HUES6 (cell line): Measurements from ENCODE around the gene KRTAP5-7.
"Not testable (repeated sequence)": the region's sequence is repeated elsewhere in the genome, so short reads cannot be mapped to it uniquely, and the experiment has no call there.

Experiments
- H3K27ac ChIP-seq: 2 replicates; pipeline ENCODE4 v1.7.0; 2013; ENCODE audit warnings: low read depth, mild to moderate bottlenecking, low read length, inconsistent platforms
- H3K27me3 ChIP-seq: 2 replicates; pipeline ENCODE4 v1.6.1; 2013; ENCODE audit warnings: low read length; ENCODE audit not compliant: control insufficient read depth, insufficient read depth
- H3K36me3 ChIP-seq: 2 replicates; pipeline ENCODE4 v1.6.1; 2013; ENCODE audit warnings: low read length; ENCODE audit not compliant: control insufficient read depth, insufficient read depth
- H3K4me1 ChIP-seq: 2 replicates; pipeline ENCODE4 v1.6.1; 2013; ENCODE audit warnings: low read length; ENCODE audit not compliant: control insufficient read depth, insufficient read depth
- H3K4me3 ChIP-seq: 2 replicates; pipeline ENCODE4 v1.5.1; 2013; ENCODE audit warnings: low read depth, low read length
- H3K9ac ChIP-seq: one replicate; pipeline ENCODE4 v1.6.1; 2013; ENCODE audit warnings: mild to moderate bottlenecking, low read length
- H3K9me3 ChIP-seq: 2 replicates; pipeline ENCODE4 v1.6.1; 2013; ENCODE audit warnings: low read depth, low read length; ENCODE audit not compliant: control insufficient read depth, insufficient read depth

KRTAP5-7 gene

GRCh38 chr11:71526796-71527575, at the start of gene KRTAP5-7:
Gene KRTAP5-7, plus strand, starts transcription at chr11:71527267. Its CDS starts 34 bp downstream, at chr11:71527301.
- H3K9ac ChIP-seq, H3K36me3 ChIP-seq, H3K27me3 ChIP-seq, H3K4me3 ChIP-seq, H3K9me3 ChIP-seq, H3K27ac ChIP-seq, H3K4me1 ChIP-seq: not testable (repeated sequence)

- H3K9me3 ChIP-seq: no peaks in the 10 kb centered on the region
- no peak overlapping the region for H3K27ac ChIP-seq
- H3K9ac ChIP-seq: no peak overlapping the region
- no peak overlapping the region for H3K4me3 ChIP-seq
- no peaks in the 10 kb centered on the region for H3K27me3 ChIP-seq
- H3K4me1 ChIP-seq: peaks cover 10% of the 10 kb centered on the region; the same call in 1 of the 2 replicates
- H3K36me3 ChIP-seq: peaks cover 84% of the 10 kb centered on the region
Measured at GRCh38 chr11:71477641-71478527, 49.2 kb upstream of the KRTAP5-7 start.

GRCh38 chr11:71478528-71478840, 48.6 kb upstream of the KRTAP5-7 start:
- H3K9me3 ChIP-seq: no peaks in the 10 kb centered on the region
- H3K4me1 ChIP-seq: peaks cover 10% of the 10 kb centered on the region; the same call in 1 of the 2 replicates
- no peak overlapping the region for H3K4me3 ChIP-seq
- no peak overlapping the region for H3K9ac ChIP-seq
- peaks cover 84% of the 10 kb centered on the region for H3K36me3 ChIP-seq
- no peak overlapping the region for H3K27ac ChIP-seq
- no peaks in the 10 kb centered on the region for H3K27me3 ChIP-seq

GRCh38 chr11:71481101-71481960, 45.7 kb upstream of the KRTAP5-7 start:
- H3K27ac ChIP-seq: no peak overlapping the region
- peaks cover 89% of the 10 kb centered on the region for H3K36me3 ChIP-seq
- H3K4me1 ChIP-seq: peaks cover 10% of the 10 kb centered on the region; the same call in 1 of the 2 replicates
- H3K27me3 ChIP-seq: no peaks in the 10 kb centered on the region
- H3K9me3 ChIP-seq: no peaks in the 10 kb centered on the region
- no peak overlapping the region for H3K4me3 ChIP-seq
- no peak overlapping the region for H3K9ac ChIP-seq

GRCh38 chr11:71482216-71482615, 44.9 kb upstream of the KRTAP5-7 start:
- peaks cover 85% of the 10 kb centered on the region for H3K36me3 ChIP-seq
- no peaks in the 10 kb centered on the region for H3K9me3 ChIP-seq
- H3K9ac ChIP-seq: no peak overlapping the region
- H3K4me3 ChIP-seq: no peak overlapping the region
- no peaks in the 10 kb centered on the region for H3K27me3 ChIP-seq
- no peak overlapping the region for H3K27ac ChIP-seq
- peaks cover 8% of the 10 kb centered on the region; the same call in 1 of the 2 replicates for H3K4me1 ChIP-seq

- Histone ChIP-seq H3K36me3 (peaks cover 80% of the 10 kb centered on the region), H3K27me3 (no peaks in the 10 kb centered on the region), H3K4me3 (no peak overlapping the region), H3K27ac (no peak overlapping the region), H3K9me3 (no peaks in the 10 kb centered on the region), H3K9ac (no peak overlapping the region), H3K4me1 (peaks cover 4% of the 10 kb centered on the region; the same call in 1 of the 2 replicates)
Measured at GRCh38 chr11:71482746-71483364, 44.2 kb upstream of the KRTAP5-7 start.

GRCh38 chr11:71483692-71484091, 43.4 kb upstream of the KRTAP5-7 start:
- Histone ChIP-seq H3K36me3 (peaks cover 72% of the 10 kb centered on the region), H3K27ac (no peak overlapping the region), H3K4me3 (no peak overlapping the region), H3K4me1 (peaks cover 10% of the 10 kb centered on the region; the same call in 1 of the 2 replicates), H3K9ac (no peak overlapping the region), H3K27me3 (no peaks in the 10 kb centered on the region), H3K9me3 (no peaks in the 10 kb centered on the region)

- Histone ChIP-seq H3K36me3 (peaks cover 66% of the 10 kb centered on the region), H3K27ac (no peak overlapping the region), H3K4me1 (peaks cover 16% of the 10 kb centered on the region; the same call in 1 of the 2 replicates), H3K4me3 (no peak overlapping the region), H3K9ac (no peak overlapping the region), H3K27me3 (no peaks in the 10 kb centered on the region), H3K9me3 (no peaks in the 10 kb centered on the region)
Measured at GRCh38 chr11:71484248-71485062, 42.6 kb upstream of the KRTAP5-7 start.

GRCh38 chr11:71485063-71485399, 42.0 kb upstream of the KRTAP5-7 start:
- Histone ChIP-seq H3K27me3 (no peaks in the 10 kb centered on the region), H3K36me3 (peaks cover 65% of the 10 kb centered on the region), H3K9me3 (no peaks in the 10 kb centered on the region), H3K4me1 (peaks cover 16% of the 10 kb centered on the region; the same call in 1 of the 2 replicates), H3K4me3 (no peak overlapping the region), H3K9ac (no peak overlapping the region), H3K27ac (no peak overlapping the region)

- H3K4me3 ChIP-seq: no peak overlapping the region
- no peak overlapping the region for H3K9ac ChIP-seq
- no peaks in the 10 kb centered on the region for H3K9me3 ChIP-seq
- no peaks in the 10 kb centered on the region for H3K27me3 ChIP-seq
- H3K4me1 ChIP-seq: peaks cover 16% of the 10 kb centered on the region; the same call in 1 of the 2 replicates
- no peak overlapping the region for H3K27ac ChIP-seq
- peaks cover 67% of the 10 kb centered on the region for H3K36me3 ChIP-seq
Measured at GRCh38 chr11:71485466-71485865, 41.6 kb upstream of the KRTAP5-7 start.
